H9 (cell line): ENCODE results near the gene CAV2. TPM values are rescaled to one million over a fixed set of nuclear protein-coding genes. Genes with fewer than 3 reads are reported as not detected.

ENCODE experiments used
- DNase-seq: peaks from one replicate; pipeline ENCODE4 v3.0.0-alpha.2; 2017
- H2AFZ ChIP-seq: one replicate; pipeline ENCODE4 v1.6.1; 2013; ENCODE audit warnings: mild to moderate bottlenecking, low read length, control low read depth, moderate library complexity
- H2AK5ac ChIP-seq: 2 replicates; pipeline ENCODE4 v1.6.1; 2013; ENCODE audit warnings: low read length, control low read depth, mixed read lengths; ENCODE audit not compliant: insufficient read length
- H2BK120ac ChIP-seq: one replicate; pipeline ENCODE4 v1.6.1; 2013; ENCODE audit warnings: low read depth, mild to moderate bottlenecking, low read length, control low read depth, inconsistent platforms; ENCODE audit not compliant: poor library complexity, severe bottlenecking
- H2BK12ac ChIP-seq: 2 replicates; pipeline ENCODE4 v1.6.1; 2013; ENCODE audit warnings: low read length, control low read depth, mixed read lengths, low read depth; ENCODE audit not compliant: insufficient read length
- H2BK15ac ChIP-seq: 2 replicates; pipeline ENCODE4 v1.6.1; 2013; ENCODE audit warnings: low read depth, low read length, control low read depth
- H2BK20ac ChIP-seq: one replicate; pipeline ENCODE4 v1.6.1; 2013; ENCODE audit warnings: low read depth, mild to moderate bottlenecking, low read length, control low read depth, inconsistent platforms; ENCODE audit not compliant: poor library complexity, severe bottlenecking
- H2BK5ac ChIP-seq: 2 replicates; pipeline ENCODE4 v1.6.1; 2013; ENCODE audit warnings: low read length, control low read depth, mixed read lengths; ENCODE audit not compliant: insufficient read length
- H3K14ac ChIP-seq: 2 replicates; pipeline ENCODE4 v1.6.1; 2013; ENCODE audit warnings: low read length, control low read depth; ENCODE audit not compliant: insufficient read depth
- H3K18ac ChIP-seq: 2 replicates; pipeline ENCODE4 v1.6.1; 2013; ENCODE audit warnings: low read depth, mild to moderate bottlenecking, mixed read lengths, low read length, control low read depth; ENCODE audit not compliant: insufficient read length
- H3K23ac ChIP-seq: 2 replicates; pipeline ENCODE4 v1.6.1; 2013; ENCODE audit warnings: low read length, control low read depth, mixed read lengths, low read depth; ENCODE audit not compliant: insufficient read length
- H3K23me2 ChIP-seq: 2 replicates; pipeline ENCODE4 v1.6.1; 2013; ENCODE audit warnings: low read depth, mild to moderate bottlenecking, mixed read lengths, low read length, control low read depth; ENCODE audit not compliant: insufficient read length, poor library complexity, severe bottlenecking
- H3K27ac ChIP-seq: 2 replicates; pipeline ENCODE4 v1.5.1; 2013; ENCODE audit warnings: low read length, control low read depth, mixed read lengths, low read depth; ENCODE audit not compliant: insufficient read length
- H3K27me3 ChIP-seq: 2 replicates; pipeline ENCODE4 v1.6.1; 2013; ENCODE audit warnings: low read length, control low read depth, inconsistent platforms; ENCODE audit not compliant: insufficient read depth
- H3K4ac ChIP-seq: 2 replicates; pipeline ENCODE4 v1.6.1; 2013; ENCODE audit warnings: low read depth, mild to moderate bottlenecking, control low read depth, inconsistent platforms, low read length, moderate library complexity
- H3K4me1 ChIP-seq: 2 replicates; pipeline ENCODE4 v1.6.1; 2013; ENCODE audit warnings: low read length, control low read depth, inconsistent platforms; ENCODE audit not compliant: insufficient read depth
- H3K4me2 ChIP-seq: 2 replicates; pipeline ENCODE4 v1.6.1; 2013; ENCODE audit warnings: low read length, control low read depth, mixed read lengths; ENCODE audit not compliant: insufficient read length, insufficient read depth
- H3K56ac ChIP-seq: 2 replicates; pipeline ENCODE4 v1.6.1; 2013; ENCODE audit warnings: low read depth, mild to moderate bottlenecking, mixed read lengths, low read length, control low read depth; ENCODE audit not compliant: insufficient read length
- H3K79me1 ChIP-seq: 2 replicates; pipeline ENCODE4 v1.6.1; 2013; ENCODE audit warnings: low read depth, mild to moderate bottlenecking, moderate library complexity, low read length, control low read depth, inconsistent platforms; ENCODE audit not compliant: insufficient read depth, poor library complexity, severe bottlenecking
- H3K79me2 ChIP-seq: 2 replicates; pipeline ENCODE4 v1.6.1; 2013; ENCODE audit warnings: low read length, control low read depth, inconsistent platforms; ENCODE audit not compliant: insufficient read depth
- H3K9ac ChIP-seq: 2 replicates; pipeline ENCODE4 v1.6.1; 2013; ENCODE audit warnings: low read length, control low read depth, mixed read lengths; ENCODE audit not compliant: insufficient read length; ENCODE audit errors: extremely low read depth
- H3K9me3 ChIP-seq: one replicate; pipeline ENCODE4 v1.6.1; 2013; ENCODE audit warnings: low read depth, low read length, inconsistent platforms; ENCODE audit not compliant: control insufficient read depth
- H3T11ph ChIP-seq: one replicate; pipeline ENCODE4 v1.6.1; 2013; ENCODE audit warnings: mild to moderate bottlenecking, low read length, control low read depth, inconsistent platforms
- H4K20me1 ChIP-seq: one replicate; pipeline ENCODE4 v1.6.1; 2013; ENCODE audit not compliant: control insufficient read depth, insufficient read length, insufficient read depth
- H4K5ac ChIP-seq: 2 replicates; pipeline ENCODE4 v1.6.1; 2013; ENCODE audit warnings: low read depth, mild to moderate bottlenecking, mixed read lengths, low read length, control low read depth; ENCODE audit not compliant: insufficient read length
- H4K8ac ChIP-seq: replicated peaks from 2 replicates; pipeline ENCODE4 v1.6.1; 2013; ENCODE audit warnings: low read length, control low read depth, mixed read lengths, low read depth; ENCODE audit not compliant: insufficient read length
- H4K91ac ChIP-seq: 2 replicates; pipeline ENCODE4 v1.6.1; 2013; ENCODE audit warnings: low read depth, mild to moderate bottlenecking, moderate library complexity, mixed read lengths, low read length, control low read depth; ENCODE audit not compliant: insufficient read length
- H3K27ac Mint-ChIP-seq, 3 experiments: 2 replicates in 2 of 3; 3 replicates in 1 of 3; pipeline ENCODE4 v1.8.0; 2020 to 2021; ENCODE audit warnings: mixed read lengths in 3 of 3, mild to moderate bottlenecking in 1 of 3, moderate library complexity in 1 of 3
- H3K27me3 Mint-ChIP-seq: 2 replicates; pipeline ENCODE4 v1.8.0; 2021; ENCODE audit warnings: low read depth, mild to moderate bottlenecking, moderate library complexity, mixed read lengths
- H3K36me3 Mint-ChIP-seq, 3 experiments: 2 replicates in 2 of 3; 3 replicates in 1 of 3; pipeline ENCODE4 v1.8.0; 2020 to 2021; ENCODE audit warnings: low read depth in 3 of 3, mixed read lengths in 3 of 3; ENCODE audit not compliant: insufficient read depth in 1 of 3
- H3K4me1 Mint-ChIP-seq, 2 experiments: 2 replicates each; pipeline ENCODE4 v1.8.0; 2020; ENCODE audit warnings: mixed read lengths in 2 of 2
- H3K4me3 Mint-ChIP-seq, 2 experiments: 2 replicates in 1 of 2; 3 replicates in 1 of 2; pipeline ENCODE4 v1.8.0; 2020 to 2021; ENCODE audit warnings: mild to moderate bottlenecking in 2 of 2, mixed read lengths in 2 of 2, moderate library complexity in 1 of 2
- H3K9me3 Mint-ChIP-seq, 2 experiments: 2 replicates in 1 of 2; 3 replicates in 1 of 2; pipeline ENCODE4 v1.8.0; 2020; ENCODE audit warnings: mild to moderate bottlenecking in 2 of 2, mixed read lengths in 2 of 2, moderate library complexity in 1 of 2
- WGBS: extraction: QIAGEN DNeasy Blood & Tissue Kit; methylation state at CpG from one replicate; pipeline ENCODE4 v1.1.7; 2013; ENCODE audit warnings: missing lambda C conversion rate, low lambda C conversion rate, mixed read lengths; ENCODE audit not compliant: insufficient read length; ENCODE audit errors: extremely low coverage; 5-methylcytosine and 5-hydroxymethylcytosine counted together
- total RNA-seq: library from RNA; stranded (reverse); gene quantifications from 2 replicates; pipeline ENCODE4 v1.2.1, GENCODE V29; 2021
- TF ChIP-seq, protein P1 (sequence below): fragments of 200-600 bp; sonication (generic); conservative IDR thresholded peaks from 3 replicates; pipeline ENCODE4 v1.8.0; 2021; ENCODE audit warnings: antibody characterized with exemption, mild to moderate bottlenecking

CAV2 gene
- total RNA-seq, 1 experiment from 2014 or later: 3.7 TPM

- Mint-ChIP-seq H3K9me3 (no peaks in the 10 kb centered on the region), H3K4me3 (no peak overlapping the region), H3K27me3 (no peaks in the 10 kb centered on the region), H3K27ac (no peak overlapping the region), H3K36me3 (no peaks in the 10 kb centered on the region), H3K4me1 (peaks cover 4% of the 10 kb centered on the region in 2 experiments; a peak in 3 of 4 replicates)
- Histone ChIP-seq H2BK5ac (no peak overlapping the region), H4K8ac (no peak overlapping the region), H3K4me1 (no peaks in the 10 kb centered on the region), H3K27ac (no peak overlapping the region), H2AFZ (no peak overlapping the region), H3K14ac (no peak overlapping the region), H3K23me2 (no peaks in the 10 kb centered on the region), H2AK5ac (no peak overlapping the region), H3K9ac (no peak overlapping the region), H2BK120ac (no peak overlapping the region), H2BK12ac (no peak overlapping the region), H3K27me3 (no peaks in the 10 kb centered on the region), H4K91ac (no peak overlapping the region), H3K9me3 (no peaks in the 10 kb centered on the region), H3K23ac (no peak overlapping the region), H3K79me2 (no peaks in the 10 kb centered on the region), H3K4ac (no peak overlapping the region), H2BK20ac (no peak overlapping the region), H3K18ac (no peak overlapping the region), H3K79me1 (no peaks in the 10 kb centered on the region), H3T11ph (no peak overlapping the region), H2BK15ac (no peak overlapping the region), H4K20me1 (no peaks in the 10 kb centered on the region), H3K4me2 (no peak overlapping the region), H4K5ac (no peak overlapping the region), H3K56ac (no peak overlapping the region)
- TF ChIP-seq, protein P1, sequence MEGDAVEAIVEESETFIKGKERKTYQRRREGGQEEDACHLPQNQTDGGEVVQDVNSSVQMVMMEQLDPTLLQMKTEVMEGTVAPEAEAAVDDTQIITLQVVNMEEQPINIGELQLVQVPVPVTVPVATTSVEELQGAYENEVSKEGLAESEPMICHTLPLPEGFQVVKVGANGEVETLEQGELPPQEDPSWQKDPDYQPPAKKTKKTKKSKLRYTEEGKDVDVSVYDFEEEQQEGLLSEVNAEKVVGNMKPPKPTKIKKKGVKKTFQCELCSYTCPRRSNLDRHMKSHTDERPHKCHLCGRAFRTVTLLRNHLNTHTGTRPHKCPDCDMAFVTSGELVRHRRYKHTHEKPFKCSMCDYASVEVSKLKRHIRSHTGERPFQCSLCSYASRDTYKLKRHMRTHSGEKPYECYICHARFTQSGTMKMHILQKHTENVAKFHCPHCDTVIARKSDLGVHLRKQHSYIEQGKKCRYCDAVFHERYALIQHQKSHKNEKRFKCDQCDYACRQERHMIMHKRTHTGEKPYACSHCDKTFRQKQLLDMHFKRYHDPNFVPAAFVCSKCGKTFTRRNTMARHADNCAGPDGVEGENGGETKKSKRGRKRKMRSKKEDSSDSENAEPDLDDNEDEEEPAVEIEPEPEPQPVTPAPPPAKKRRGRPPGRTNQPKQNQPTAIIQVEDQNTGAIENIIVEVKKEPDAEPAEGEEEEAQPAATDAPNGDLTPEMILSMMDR: no peak
- DNase-seq: no peak
- no CpG with 5 or more reads among the region's 2 CpGs for WGBS
Measured at GRCh38 chr7:116465125-116465524, 34.4 kb upstream of the CAV2 start.
